Ishikawa (cell line): ENCODE data around the gene OPHN1.

ENCODE experiments used
- CEBPB ChIP-seq: IDR thresholded peaks from 2 replicates; pipeline ENCODE4 v1.6.1; 2012
- CREB1 ChIP-seq: IDR thresholded peaks from 2 replicates; pipeline ENCODE4 v1.6.1; 2012; ENCODE audit warnings: low read depth
- EGR1 ChIP-seq: IDR thresholded peaks from 2 replicates; pipeline ENCODE4 v1.6.1; 2012
- EP300 ChIP-seq: IDR thresholded peaks from 2 replicates; pipeline ENCODE4 v1.6.1; 2012; ENCODE audit warnings: borderline replicate concordance
- FOXM1 ChIP-seq: IDR thresholded peaks from 2 replicates; pipeline ENCODE4 v1.6.1; 2012; ENCODE audit warnings: low read depth, borderline replicate concordance
- NFIC ChIP-seq: IDR thresholded peaks from 2 replicates; pipeline ENCODE4 v1.6.1; 2012
- RAD21 ChIP-seq: IDR thresholded peaks from 2 replicates; pipeline ENCODE4 v1.6.1; 2012; ENCODE audit warnings: low read depth
- TAF1 ChIP-seq: IDR thresholded peaks from 2 replicates; pipeline ENCODE4 v1.6.1; 2012; ENCODE audit warnings: low read depth, mild to moderate bottlenecking
- TCF12 ChIP-seq: IDR thresholded peaks from 2 replicates; pipeline ENCODE4 v1.6.1; 2012; ENCODE audit warnings: low read depth
- TEAD4 ChIP-seq: IDR thresholded peaks from 2 replicates; pipeline ENCODE4 v1.6.1; 2012
- YY1 ChIP-seq: IDR thresholded peaks from 2 replicates; pipeline ENCODE4 v1.6.1; 2012; ENCODE audit warnings: low read depth
- ZBTB7A ChIP-seq: IDR thresholded peaks from 2 replicates; pipeline ENCODE4 v1.6.1; 2012; ENCODE audit warnings: low read depth
- TF ChIP-seq, protein P1 (sequence below): IDR thresholded peaks from 2 replicates; pipeline ENCODE4 v1.6.1; 2012
- TF ChIP-seq, protein P2 (sequence below): IDR thresholded peaks from 2 replicates; pipeline ENCODE4 v1.6.1; 2012; ENCODE audit warnings: low read depth, mild to moderate bottlenecking
- TF ChIP-seq, protein P3 (sequence below): IDR thresholded peaks from 2 replicates; pipeline ENCODE4 v1.6.1; 2012

Gene OPHN1

DNA sequence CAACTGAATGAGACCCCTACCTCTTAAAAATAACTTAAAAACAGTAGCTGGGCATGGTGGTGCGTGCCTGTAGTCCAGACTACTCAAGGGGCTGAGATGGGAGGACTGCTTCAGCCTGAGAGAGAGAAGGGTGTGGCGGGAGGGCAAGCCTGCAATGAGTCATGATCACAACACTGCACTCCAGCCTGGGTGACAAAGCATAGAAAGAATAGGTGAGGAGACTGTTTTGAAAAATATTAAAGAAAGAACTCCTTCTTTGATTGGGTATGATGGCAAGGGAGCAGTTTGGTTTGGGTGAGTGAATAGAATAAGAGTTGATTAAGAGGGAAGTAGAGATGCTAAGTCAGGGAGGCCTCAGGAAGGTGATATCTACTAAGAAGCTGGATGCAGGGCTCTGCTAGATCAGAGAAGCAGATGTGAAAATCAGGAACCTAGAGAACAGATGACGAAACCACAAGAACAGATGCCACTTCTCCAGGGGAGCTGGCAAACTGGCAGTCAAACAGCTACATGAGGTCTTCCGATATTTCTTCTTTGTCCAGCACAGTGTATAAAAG lies 318.6 kb downstream of the OPHN1 start:
- TF ChIP-seq, protein P1, sequence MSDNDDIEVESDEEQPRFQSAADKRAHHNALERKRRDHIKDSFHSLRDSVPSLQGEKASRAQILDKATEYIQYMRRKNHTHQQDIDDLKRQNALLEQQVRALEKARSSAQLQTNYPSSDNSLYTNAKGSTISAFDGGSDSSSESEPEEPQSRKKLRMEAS: no peak
- no peak for TF ChIP-seq TEAD4
- no peak for TF ChIP-seq CEBPB
- no peak for TF ChIP-seq FOXM1
- no peak for TF ChIP-seq RAD21

DNA sequence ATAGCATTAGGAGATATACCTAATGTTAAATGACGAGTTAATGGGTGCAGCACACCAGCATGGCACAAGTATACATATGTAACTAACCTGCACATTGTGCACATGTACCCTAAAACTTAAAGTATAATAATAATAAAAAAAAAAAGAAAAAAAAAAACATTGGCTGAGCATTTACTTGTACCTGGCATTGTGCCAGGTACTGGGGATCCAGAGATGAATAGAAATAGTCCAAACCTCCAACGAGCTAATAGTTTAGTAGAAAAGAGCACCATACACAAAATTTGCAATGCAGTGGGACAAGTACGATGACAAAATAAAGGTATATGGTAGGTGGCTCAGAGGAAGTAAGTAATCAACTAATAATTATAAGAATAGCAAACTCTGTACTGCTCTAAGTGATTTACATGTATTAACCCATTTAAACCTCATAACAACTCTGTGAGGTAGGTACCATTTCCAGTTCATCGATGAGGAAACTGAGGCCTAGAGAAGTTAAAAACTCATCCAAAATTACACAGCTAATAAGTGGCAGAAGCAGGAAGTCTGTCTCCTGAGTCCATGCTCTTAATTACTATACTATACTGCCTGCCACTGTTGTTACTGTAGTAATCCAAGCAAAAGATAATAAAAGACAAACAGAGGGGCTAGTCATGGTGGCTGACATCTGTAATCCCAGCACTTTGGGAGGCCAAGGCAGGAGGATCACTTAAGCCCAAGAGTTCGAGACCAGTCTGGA lies 319.3 kb downstream of the OPHN1 start:
- no peak for TF ChIP-seq TEAD4
- TF ChIP-seq TAF1: no peak
- no peak for TF ChIP-seq EGR1
- no peak for TF ChIP-seq YY1
- no peak for TF ChIP-seq CREB1
- no peak for TF ChIP-seq ZBTB7A
- TF ChIP-seq TCF12: no peak
- TF ChIP-seq, protein P2, sequence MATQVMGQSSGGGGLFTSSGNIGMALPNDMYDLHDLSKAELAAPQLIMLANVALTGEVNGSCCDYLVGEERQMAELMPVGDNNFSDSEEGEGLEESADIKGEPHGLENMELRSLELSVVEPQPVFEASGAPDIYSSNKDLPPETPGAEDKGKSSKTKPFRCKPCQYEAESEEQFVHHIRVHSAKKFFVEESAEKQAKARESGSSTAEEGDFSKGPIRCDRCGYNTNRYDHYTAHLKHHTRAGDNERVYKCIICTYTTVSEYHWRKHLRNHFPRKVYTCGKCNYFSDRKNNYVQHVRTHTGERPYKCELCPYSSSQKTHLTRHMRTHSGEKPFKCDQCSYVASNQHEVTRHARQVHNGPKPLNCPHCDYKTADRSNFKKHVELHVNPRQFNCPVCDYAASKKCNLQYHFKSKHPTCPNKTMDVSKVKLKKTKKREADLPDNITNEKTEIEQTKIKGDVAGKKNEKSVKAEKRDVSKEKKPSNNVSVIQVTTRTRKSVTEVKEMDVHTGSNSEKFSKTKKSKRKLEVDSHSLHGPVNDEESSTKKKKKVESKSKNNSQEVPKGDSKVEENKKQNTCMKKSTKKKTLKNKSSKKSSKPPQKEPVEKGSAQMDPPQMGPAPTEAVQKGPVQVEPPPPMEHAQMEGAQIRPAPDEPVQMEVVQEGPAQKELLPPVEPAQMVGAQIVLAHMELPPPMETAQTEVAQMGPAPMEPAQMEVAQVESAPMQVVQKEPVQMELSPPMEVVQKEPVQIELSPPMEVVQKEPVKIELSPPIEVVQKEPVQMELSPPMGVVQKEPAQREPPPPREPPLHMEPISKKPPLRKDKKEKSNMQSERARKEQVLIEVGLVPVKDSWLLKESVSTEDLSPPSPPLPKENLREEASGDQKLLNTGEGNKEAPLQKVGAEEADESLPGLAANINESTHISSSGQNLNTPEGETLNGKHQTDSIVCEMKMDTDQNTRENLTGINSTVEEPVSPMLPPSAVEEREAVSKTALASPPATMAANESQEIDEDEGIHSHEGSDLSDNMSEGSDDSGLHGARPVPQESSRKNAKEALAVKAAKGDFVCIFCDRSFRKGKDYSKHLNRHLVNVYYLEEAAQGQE: no peak
- TF ChIP-seq NFIC: no peak

GRCh38 chrX:68112321-68112720 lies 321.0 kb downstream of the OPHN1 start:
- TF ChIP-seq, protein P2: no peak
- TF ChIP-seq YY1 (no peak), CREB1 (no peak), EP300 (no peak), TEAD4 (no peak), FOXM1 (no peak), EGR1 (no peak), TCF12 (no peak), CEBPB (no peak), TAF1 (no peak), ZBTB7A (no peak), NFIC (no peak), RAD21 (no peak)
- TF ChIP-seq, protein P3, sequence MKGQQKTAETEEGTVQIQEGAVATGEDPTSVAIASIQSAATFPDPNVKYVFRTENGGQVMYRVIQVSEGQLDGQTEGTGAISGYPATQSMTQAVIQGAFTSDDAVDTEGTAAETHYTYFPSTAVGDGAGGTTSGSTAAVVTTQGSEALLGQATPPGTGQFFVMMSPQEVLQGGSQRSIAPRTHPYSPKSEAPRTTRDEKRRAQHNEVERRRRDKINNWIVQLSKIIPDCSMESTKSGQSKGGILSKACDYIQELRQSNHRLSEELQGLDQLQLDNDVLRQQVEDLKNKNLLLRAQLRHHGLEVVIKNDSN: no peak
- TF ChIP-seq, protein P1: no peak

DNA sequence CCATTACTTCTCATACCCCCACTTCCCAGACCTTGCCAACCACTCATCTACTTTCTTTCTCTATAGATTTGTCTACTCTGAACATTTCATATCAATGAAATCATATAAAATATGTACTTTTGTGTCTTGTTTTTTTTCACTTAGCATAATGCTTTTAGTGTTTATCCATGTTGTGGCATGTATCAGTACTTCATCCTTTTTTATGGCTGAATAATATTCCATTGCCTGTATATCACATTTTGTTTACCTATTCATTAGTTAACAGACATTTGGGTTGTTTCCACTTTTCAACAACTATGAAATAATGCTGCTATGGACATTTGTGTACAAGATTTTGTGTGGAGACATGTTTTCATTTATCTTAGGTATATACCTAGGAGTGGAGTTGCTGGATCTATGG lies 324.1 kb downstream of the OPHN1 start:
- no peak for TF ChIP-seq TEAD4
- no peak for TF ChIP-seq NFIC
- no peak for TF ChIP-seq CEBPB
- TF ChIP-seq YY1: no peak
- TF ChIP-seq TCF12: no peak
- TF ChIP-seq EP300: no peak
- TF ChIP-seq, protein P3: no peak
- TF ChIP-seq TAF1: no peak
- TF ChIP-seq, protein P2: no peak
- no peak for TF ChIP-seq ZBTB7A
- no peak for TF ChIP-seq EGR1
- TF ChIP-seq, protein P1: no peak
